CD4-positive, alpha-beta T cell treated with Interferon gamma for 1 hour (primary cell): ENCODE measurements around the gene PTPA.
"Not testable (repeated sequence)": the region's sequence is repeated elsewhere in the genome, so short reads cannot be mapped to it uniquely, and the experiment has no call there.

ENCODE experiments used
- DNase-seq: peaks from one replicate; pipeline ENCODE4 v3.0.0-alpha.2; 2020

The PTPA gene

GRCh38 chr9:129109952-129110739 lies 1.1 kb upstream of the PTPA start:
- no peak for DNase-seq

- no peak for DNase-seq
Observed at GRCh38 chr9:129111528-129112151, 425 bp downstream of the PTPA start.

GRCh38 chr9:129112526-129112925 lies 1.3 kb downstream of the PTPA start:
- not testable (repeated sequence) for DNase-seq

- DNase-seq = no peak
Observed at GRCh38 chr9:129113645-129114304, 2.6 kb downstream of the PTPA start.

GRCh38 chr9:129118799-129119198 lies 7.6 kb downstream of the PTPA start:
- DNase-seq = no peak

GRCh38 chr9:129121483-129121882 lies 10.3 kb downstream of the PTPA start:
- DNase-seq = no peak

GRCh38 chr9:129122133-129122532 lies 10.9 kb downstream of the PTPA start:
- DNase-seq = no peak

- not testable (repeated sequence) for DNase-seq
Observed at GRCh38 chr9:129122976-129123375, 11.8 kb downstream of the PTPA start.

GRCh38 chr9:129124506-129125069 lies 13.4 kb downstream of the PTPA start:
- no peak for DNase-seq

GRCh38 chr9:129125478-129125877 lies 14.3 kb downstream of the PTPA start:
- DNase-seq = no peak

- no peak for DNase-seq
Observed at GRCh38 chr9:129126749-129127618, 15.8 kb downstream of the PTPA start.

- DNase-seq = no peak
Observed at GRCh38 chr9:129128689-129129088, 17.5 kb downstream of the PTPA start.

- DNase-seq = not testable (repeated sequence)
Observed at GRCh38 chr9:129130271-129130670, 19.1 kb downstream of the PTPA start.

GRCh38 chr9:129130791-129131190 lies 19.6 kb downstream of the PTPA start:
- no peak for DNase-seq

GRCh38 chr9:129131300-129132145 lies 20.3 kb downstream of the PTPA start:
- peak; percentile 81 for DNase-seq

- DNase-seq = no peak
Observed at GRCh38 chr9:129133082-129133481, 21.9 kb downstream of the PTPA start.

- DNase-seq = no peak
Observed at GRCh38 chr9:129135476-129135875, 24.3 kb downstream of the PTPA start.

- DNase-seq = no peak
Observed at GRCh38 chr9:129136446-129137035, 25.3 kb downstream of the PTPA start.

GRCh38 chr9:129137292-129138143 lies 26.3 kb downstream of the PTPA start:
- no peak for DNase-seq

- DNase-seq = no peak
Observed at GRCh38 chr9:129138144-129138462, 26.9 kb downstream of the PTPA start.
